K562 (cell line): ENCODE data around the gene PDHB. TPM values are rescaled to one million over a fixed set of nuclear protein-coding genes. Genes with fewer than 3 reads are reported as not detected.
"Not testable (repeated sequence)": the region's sequence is repeated elsewhere in the genome, so short reads cannot be mapped to it uniquely, and the experiment has no call there.

ENCODE experiments used
- ATAC-seq: fragments of 200-7000 bp; cut with Tn5 transposase; 3 replicates; pipeline ENCODE4 v1.9.1; 2020; ENCODE audit warnings: moderate library complexity
- BruUV-seq: library from RNA; stranded (reverse); fragments of 400-500 nt; replicated peaks from 2 replicates; lab custom pipeline; 2021; lab: Mats Ljungman, UMichigan
- CTCF ChIA-PET: fragments of 300-600 bp; formaldehyde crosslinking; extraction: SDS; loops from one replicate; lab custom pipeline; 2021; ENCODE audit warnings: low intra/inter-chr PET ratio; lab: Yijun Ruan, JAX
- POLR2A ChIA-PET: fragments of 300-600, 350-650 bp; sonication (Branson Sonifier 250); formaldehyde crosslinking; extraction: SDS; loops from one replicate; lab custom pipeline; 2021; ENCODE audit warnings: antibody characterized with exemption, inconsistent platforms; lab: Yijun Ruan, JAX
- DNase-seq, 4 experiments: peaks; one replicate each; pipeline versions ENCODE4 v3.0.0 to v3.0.0-alpha.2; 2011 to 2018; ENCODE audit warnings: low spot score in 3 of 4, mixed read lengths in 3 of 4; ENCODE audit errors: extremely low read depth in 1 of 4
- FAIRE-seq: peaks from 2 replicates; lab custom pipeline; 2011; peaks lifted over from hg19 to GRCh38; lab: Jason Lieb, UNC
- H2AFZ ChIP-seq: 2 replicates; pipeline ENCODE4 v1.6.0; 2011; ENCODE audit warnings: low read depth, low read length, control low read depth, inconsistent platforms
- H3K27ac ChIP-seq: fragments of 200-600 bp; 3 replicates; pipeline ENCODE4 v1.8.0; 2011; ENCODE audit warnings: low read depth, mild to moderate bottlenecking, control low read depth, inconsistent platforms, low read length, moderate library complexity, mixed read lengths; ENCODE audit errors: extremely low read depth
- H3K27me3 ChIP-seq, 2 experiments: fragments of 300-600 bp in 1 of 2; 2 replicates in 1 of 2; 3 replicates in 1 of 2; pipeline versions ENCODE4 v1.6.0 to v1.8.0; 2011; ENCODE audit warnings: inconsistent platforms in 2 of 2, low read length in 2 of 2, mild to moderate bottlenecking in 1 of 2, mixed read lengths in 1 of 2, moderate library complexity in 1 of 2; ENCODE audit not compliant: control insufficient read depth in 2 of 2, insufficient read depth in 2 of 2
- H3K36me3 ChIP-seq: fragments of 300-600 bp; 3 replicates; pipeline ENCODE4 v1.8.0; 2011; ENCODE audit warnings: mild to moderate bottlenecking, low read length, inconsistent platforms; ENCODE audit not compliant: control insufficient read depth, insufficient read depth
- H3K4me1 ChIP-seq, 2 experiments: fragments of 200-600 bp in 1 of 2; replicated peaks in 1 of 2; 2 replicates in 1 of 2; 3 replicates in 1 of 2; pipeline versions ENCODE4 v1.5.1 to v1.8.0; 2011; ENCODE audit warnings: inconsistent platforms in 2 of 2, low read length in 2 of 2, mild to moderate bottlenecking in 1 of 2, mixed read lengths in 1 of 2, moderate library complexity in 1 of 2; ENCODE audit not compliant: control insufficient read depth in 2 of 2, insufficient read depth in 2 of 2
- H3K4me2 ChIP-seq: 2 replicates; pipeline ENCODE4 v1.6.1; 2011; ENCODE audit warnings: low read length, control low read depth, inconsistent platforms, mixed read lengths; ENCODE audit not compliant: insufficient read depth
- H3K4me3 ChIP-seq: fragments of 200-600 bp; sonication (generic), shearing (Covaris generic); 2 replicates; pipeline ENCODE4 v1.5.1; 2016; ENCODE audit warnings: control low read depth, inconsistent platforms
- H3K79me2 ChIP-seq: fragments of 200-600 bp; 3 replicates; pipeline ENCODE4 v1.8.0; 2011; ENCODE audit warnings: low read length, inconsistent platforms; ENCODE audit not compliant: control insufficient read depth, insufficient read depth
- H3K9ac ChIP-seq, 2 experiments: 2 replicates each; pipeline versions ENCODE4 v1.6.0 to v1.6.1; 2011; ENCODE audit warnings: low read depth in 2 of 2, low read length in 2 of 2, control low read depth in 1 of 2, inconsistent platforms in 1 of 2, mild to moderate bottlenecking in 1 of 2, mixed read lengths in 1 of 2; ENCODE audit not compliant: insufficient read depth in 1 of 2
- H3K9me1 ChIP-seq: one replicate; pipeline ENCODE4 v1.6.0; 2011; ENCODE audit warnings: inconsistent platforms, mild to moderate bottlenecking, low read length, moderate library complexity; ENCODE audit not compliant: control insufficient read depth, insufficient read depth
- H3K9me3 ChIP-seq: replicated peaks from 2 replicates; pipeline ENCODE4 v1.5.1; 2011; ENCODE audit warnings: low read depth, low read length, inconsistent platforms; ENCODE audit not compliant: control insufficient read depth, insufficient read depth
- H4K20me1 ChIP-seq: replicated peaks from 2 replicates; pipeline ENCODE4 v1.6.1; 2011; ENCODE audit warnings: low read length, inconsistent platforms, mixed read lengths; ENCODE audit not compliant: control insufficient read depth, insufficient read depth
- WGBS: fragments of 100-300 bp; shearing (Covaris generic); methylation state at CpG from one replicate; pipeline ENCODE4 v1.1.6; 2016; ENCODE audit warnings: low coverage, mixed read lengths; ENCODE audit not compliant: insufficient coverage; ENCODE audit errors: missing lambda C conversion rate; 5-methylcytosine and 5-hydroxymethylcytosine counted together
- in situ Hi-C: fragments of 300-500 bp; cut with MboI; formaldehyde crosslinking; loops from 4 replicates; pipeline ENCODE4 v1.15.0; 2018; ENCODE audit warnings: inconsistent platforms, mixed read lengths
- intact Hi-C: fragments of 100-400 bp; cut with micrococcal nuclease; formaldehyde crosslinking; loops from 2 replicates; pipeline ENCODE4 v1.14.2; 2022
- polyA plus RNA-seq, 8 experiments: library from polyadenylated mRNA; depleted of rRNA in 4 of 8; stranded (reverse) in 5 of 8; unstranded in 3 of 8; fragments of >200 nt; fragmentation: Nextera tagmentation in 2 of 8; fragmentation: Illumina TruSeq in 1 of 8; extraction: Ambion mirVana in 2 of 8; extraction: Trizol in 1 of 8; gene quantifications; 2 replicates each; pipeline versions ENCODE4 v1.2.1 to v1.2.3, GENCODE V29; 2011 to 2014; ENCODE audit warnings: inconsistent platforms in 1 of 8, missing spikeins in 1 of 8
- total RNA-seq, 7 experiments: library from RNA; depleted of rRNA in 6 of 7; stranded (reverse); fragments of >200 nt in 6 of 7; fragmentation: Illumina TruSeq in 2 of 7; extraction: Trizol in 2 of 7; gene quantifications; 2 replicates each; pipeline versions ENCODE4 v1.2.1 to v1.2.3, GENCODE V29; 2011 to 2021; ENCODE audit warnings: low replicate concordance in 1 of 7

Gene PDHB
- total and polyA plus RNA-seq, 9 of the 15 experiments (the other 6 are each of a cell fraction or from before 2014, with no cell fraction given), result 51.2 to 178 (median 85.2) TPM

DNA sequence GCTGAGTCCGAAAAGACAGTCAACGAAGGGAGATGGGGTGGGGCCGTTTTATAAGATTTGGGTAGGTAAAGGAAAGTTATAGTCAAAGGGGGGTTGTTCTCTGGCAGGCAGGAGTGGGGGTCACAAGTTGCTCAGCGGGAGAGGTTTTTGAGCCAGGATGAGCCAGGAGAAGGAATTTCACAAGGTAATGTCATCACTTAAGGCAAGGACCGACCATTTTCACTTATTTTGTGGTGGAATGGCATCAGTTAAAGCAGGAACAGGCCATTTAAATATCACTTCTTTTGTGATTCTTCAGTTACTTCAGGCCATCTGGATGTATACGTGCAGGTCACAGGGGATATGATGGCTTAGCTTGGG is 7.3 kb upstream of the PDHB start:
- DNase-seq, intact Hi-C loops, FAIRE-seq, CTCF ChIA-PET, in situ Hi-C loops, H3K9me1 ChIP-seq, H3K36me3 ChIP-seq, H3K27me3 ChIP-seq, POLR2A ChIA-PET, ATAC-seq, H3K4me1 ChIP-seq, H3K4me3 ChIP-seq, H2AFZ ChIP-seq, H3K9ac ChIP-seq, H4K20me1 ChIP-seq, H3K27ac ChIP-seq, H3K79me2 ChIP-seq, H3K9me3 ChIP-seq, BruUV-seq, H3K4me2 ChIP-seq: not testable (repeated sequence)
- 41% methylated on average over 6 of the region's 6 CpGs for WGBS

DNA sequence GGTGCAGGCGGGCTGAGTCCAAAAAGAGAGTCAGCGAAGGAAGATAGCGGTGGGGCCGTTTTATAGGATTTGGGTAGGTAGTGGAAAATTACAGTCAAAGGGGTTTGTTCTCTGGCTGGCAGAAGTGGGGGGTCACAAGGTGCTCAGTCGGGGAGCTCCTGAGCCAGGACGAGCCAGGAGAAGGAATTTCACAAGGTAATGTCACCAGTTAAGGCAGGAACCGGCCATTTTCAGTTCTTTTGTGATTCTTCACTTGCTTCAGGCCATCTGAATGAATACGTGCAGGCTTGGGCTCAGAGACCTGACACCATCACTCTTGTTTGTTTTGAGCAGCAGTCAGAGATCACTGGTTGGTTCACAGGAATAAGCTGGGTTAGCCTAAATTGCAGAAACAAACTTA is 3.6 kb upstream of the PDHB start:
- 33% methylated on average over 3 of the region's 8 CpGs for WGBS
- intact Hi-C loops, H3K36me3 ChIP-seq, H3K9me1 ChIP-seq, H4K20me1 ChIP-seq, H2AFZ ChIP-seq, H3K27me3 ChIP-seq, ATAC-seq, in situ Hi-C loops, CTCF ChIA-PET, FAIRE-seq, H3K4me1 ChIP-seq, H3K4me2 ChIP-seq, BruUV-seq, H3K4me3 ChIP-seq, H3K9me3 ChIP-seq, DNase-seq, H3K9ac ChIP-seq, H3K27ac ChIP-seq: not testable (repeated sequence)
- POLR2A ChIA-PET, result interaction anchor here (1.2 kb wide), 1 partner anchor 11 kb away, joined by 3 read pairs; no protein-coding TSS in a partner anchor
- H3K79me2 ChIP-seq, result peaks cover 16% of the 10 kb centered on the region
